Measurements from ENCODE around the gene GSTM4.

Gene GSTM4

GRCh38 chr1:109634771-109635750, 20.8 kb upstream of the GSTM4 start:
- DNase-seq (ENCODE audit: low read depth, low spot score) = no peak
- no peak overlapping the region for H3K4me3 ChIP-seq (ENCODE audit: low read length)

GRCh38 chr1:109635862-109636200, 20.1 kb upstream of the GSTM4 start:
- no peak overlapping the region for H3K4me3 ChIP-seq (ENCODE audit: low read length)
- no peak for DNase-seq (ENCODE audit: low read depth, low spot score)

GRCh38 chr1:109636201-109636952, 19.5 kb upstream of the GSTM4 start:
- H3K4me3 ChIP-seq (ENCODE audit: low read length) = no peak overlapping the region
- DNase-seq (ENCODE audit: low read depth, low spot score) = no peak

- DNase-seq (ENCODE audit: low read depth, low spot score) = no peak
Measured at GRCh38 chr1:109637446-109637845, 18.5 kb upstream of the GSTM4 start.

GRCh38 chr1:109639063-109639840, 16.6 kb upstream of the GSTM4 start:
- H3K4me3 ChIP-seq (ENCODE audit: low read length) = no peak overlapping the region
- DNase-seq (ENCODE audit: low read depth, low spot score) = no peak

More at GRCh38 chr1:109637446-109637845, 18.5 kb upstream of the GSTM4 start:
- no peak overlapping the region for H3K4me3 ChIP-seq (ENCODE audit: low read length)

- DNase-seq (ENCODE audit: low read depth, low spot score) = no peak
- H3K4me3 ChIP-seq (ENCODE audit: low read length) = no peak overlapping the region
Measured at GRCh38 chr1:109639841-109640184, 16.1 kb upstream of the GSTM4 start.

GRCh38 chr1:109640285-109640865, 15.5 kb upstream of the GSTM4 start:
- no peak overlapping the region for H3K4me3 ChIP-seq (ENCODE audit: low read length)
- DNase-seq (ENCODE audit: low read depth, low spot score) = peak; percentile 66

- DNase-seq (ENCODE audit: low read depth, low spot score) = no peak
- H3K4me3 ChIP-seq (ENCODE audit: low read length) = no peak overlapping the region
Measured at GRCh38 chr1:109641078-109641740, 14.7 kb upstream of the GSTM4 start.

- DNase-seq (ENCODE audit: low read depth, low spot score) = no peak
- no peak overlapping the region for H3K4me3 ChIP-seq (ENCODE audit: low read length)
Measured at GRCh38 chr1:109641861-109642260, 14.0 kb upstream of the GSTM4 start.

GRCh38 chr1:109642626-109643025, 13.3 kb upstream of the GSTM4 start:
- no peak for DNase-seq (ENCODE audit: low read depth, low spot score)
- H3K4me3 ChIP-seq (ENCODE audit: low read length) = no peak overlapping the region

- DNase-seq (ENCODE audit: low read depth, low spot score) = peak; percentile 66
- no peak overlapping the region for H3K4me3 ChIP-seq (ENCODE audit: low read length)
Measured at GRCh38 chr1:109643385-109644230, 12.3 kb upstream of the GSTM4 start.

GRCh38 chr1:109644670-109645069, 11.2 kb upstream of the GSTM4 start:
- H3K4me3 ChIP-seq (ENCODE audit: low read length) = no peak overlapping the region
- no peak for DNase-seq (ENCODE audit: low read depth, low spot score)

GRCh38 chr1:109649491-109649914, 6.4 kb upstream of the GSTM4 start:
- H3K4me3 ChIP-seq (ENCODE audit: low read length) = peak overlapping the region; percentile 25; the same call in 1 of the 2 replicates
- DNase-seq (ENCODE audit: low read depth, low spot score) = peak; percentile 46

- no peak overlapping the region for H3K4me3 ChIP-seq (ENCODE audit: low read length)
- DNase-seq (ENCODE audit: low read depth, low spot score) = no peak
Measured at GRCh38 chr1:109650609-109651008, 5.3 kb upstream of the GSTM4 start.

GRCh38 chr1:109652402-109652801, 3.5 kb upstream of the GSTM4 start:
- no peak overlapping the region for H3K4me3 ChIP-seq (ENCODE audit: low read length)
- DNase-seq (ENCODE audit: low read depth, low spot score) = no peak

GRCh38 chr1:109653306-109653705, 2.6 kb upstream of the GSTM4 start:
- DNase-seq (ENCODE audit: low read depth, low spot score) = no peak
- H3K4me3 ChIP-seq (ENCODE audit: low read length) = no peak overlapping the region

GRCh38 chr1:109654519-109654918, 1.4 kb upstream of the GSTM4 start:
- no peak for DNase-seq (ENCODE audit: low read depth, low spot score)
- no peak overlapping the region for H3K4me3 ChIP-seq (ENCODE audit: low read length)

- H3K4me3 ChIP-seq (ENCODE audit: low read length) = no peak overlapping the region
- DNase-seq (ENCODE audit: low read depth, low spot score) = no peak
Measured at GRCh38 chr1:109657395-109657794, 1.5 kb downstream of the GSTM4 start.
